Stimulated activated CD4-positive, alpha-beta T cell treated with anti-CD3 and anti-CD28 coated beads, Interleukin-12 subunit alpha, Interleukin-12 subunit beta, amount 100 ng/mL, for 48 hours (primary cell): Measurements from ENCODE around the gene SIM2.

Experiments
- DNase-seq, 3 donors: peaks; one replicate each; pipeline ENCODE4 v3.0.0-alpha.2; 2020; ENCODE audit warnings: low read depth in 2 of 3, low spot score in 1 of 3

The SIM2 gene

GRCh38 chr21:36762642-36763041 is 63.7 kb downstream of the SIM2 start:
- DNase-seq: no peak

GRCh38 chr21:36763305-36763704 is 64.4 kb downstream of the SIM2 start:
- DNase-seq: no peak

GRCh38 chr21:36765229-36765628 is 66.3 kb downstream of the SIM2 start:
- DNase-seq: no peak

GRCh38 chr21:36766511-36766910 is 67.6 kb downstream of the SIM2 start:
- DNase-seq: no peak

GRCh38 chr21:36767096-36767495 is 68.2 kb downstream of the SIM2 start:
- DNase-seq: no peak

- DNase-seq: no peak
Measured at GRCh38 chr21:36768496-36768895, 69.6 kb downstream of the SIM2 start.

GRCh38 chr21:36769051-36769839 is 70.3 kb downstream of the SIM2 start:
- no peak for DNase-seq

- no peak for DNase-seq
Measured at GRCh38 chr21:36773117-36773516, 74.2 kb downstream of the SIM2 start.

GRCh38 chr21:36773995-36774394 is 75.1 kb downstream of the SIM2 start:
- no peak for DNase-seq

GRCh38 chr21:36776981-36777617 is 78.2 kb downstream of the SIM2 start:
- no peak for DNase-seq

GRCh38 chr21:36780861-36781260 is 81.9 kb downstream of the SIM2 start:
- no peak for DNase-seq

- DNase-seq: no peak
Measured at GRCh38 chr21:36783612-36784374, 84.9 kb downstream of the SIM2 start.

GRCh38 chr21:36784947-36785346 is 86.0 kb downstream of the SIM2 start:
- no peak for DNase-seq

GRCh38 chr21:36785615-36786014 is 86.7 kb downstream of the SIM2 start:
- DNase-seq: no peak

GRCh38 chr21:36786186-36786585 is 87.3 kb downstream of the SIM2 start:
- DNase-seq: no peak

GRCh38 chr21:36788120-36788638 is 89.3 kb downstream of the SIM2 start:
- DNase-seq: no peak

- DNase-seq: no peak
Measured at GRCh38 chr21:36790616-36791015, 91.7 kb downstream of the SIM2 start.

GRCh38 chr21:36791180-36791579 is 92.3 kb downstream of the SIM2 start:
- no peak for DNase-seq

- DNase-seq: no peak
Measured at GRCh38 chr21:36791695-36792470, 93.0 kb downstream of the SIM2 start.

- DNase-seq: no peak
Measured at GRCh38 chr21:36792505-36792967, 93.6 kb downstream of the SIM2 start.

- DNase-seq: no peak
Measured at GRCh38 chr21:36796070-36796469, 97.2 kb downstream of the SIM2 start.
